Neural cell (in vitro differentiated cells): Measurements from ENCODE around the gene MORN4.

Experiments used
- EP300 ChIP-seq: fragments of 450-650 bp; conservative IDR thresholded peaks from 2 replicates; pipeline ENCODE4 v1.6.1; 2014; ENCODE audit warnings: antibody characterized with exemption, mild to moderate bottlenecking, moderate library complexity; ENCODE audit not compliant: poor library complexity, severe bottlenecking
- EZH2 ChIP-seq: fragments of 200-600, 300-800 bp; shearing (Covaris generic), sonication (generic); IDR thresholded peaks from 2 replicates; pipeline ENCODE4 v1.6.1; 2014; ENCODE audit warnings: antibody characterized with exemption, low read length, borderline replicate concordance, mild to moderate bottlenecking; ENCODE audit not compliant: insufficient read depth, poor library complexity, severe bottlenecking
- MXI1 ChIP-seq: fragments of 450-650 bp; conservative IDR thresholded peaks from 2 replicates; pipeline ENCODE4 v1.6.1; 2014; ENCODE audit warnings: antibody characterized with exemption, mild to moderate bottlenecking; ENCODE audit not compliant: poor library complexity, severe bottlenecking
- POLR2AphosphoS5 ChIP-seq: IDR thresholded peaks from 2 replicates; pipeline ENCODE4 v1.6.1; 2012
- SMC3 ChIP-seq: fragments of 450-650 bp; conservative IDR thresholded peaks from 2 replicates; pipeline ENCODE4 v1.6.1; 2014; ENCODE audit warnings: antibody characterized with exemption, mild to moderate bottlenecking, moderate library complexity; ENCODE audit not compliant: poor library complexity
- TAF1 ChIP-seq: IDR thresholded peaks from 2 replicates; pipeline ENCODE4 v1.6.1; 2012; ENCODE audit warnings: low read depth
- TF ChIP-seq, protein P1 (sequence below): fragments of 450-650 bp; IDR thresholded peaks from 2 replicates; pipeline ENCODE4 v1.5.1; 2014; ENCODE audit warnings: antibody characterized with exemption, mild to moderate bottlenecking, moderate library complexity; ENCODE audit not compliant: poor library complexity, severe bottlenecking
- TF ChIP-seq, protein P2 (sequence below): IDR thresholded peaks from 2 replicates; pipeline ENCODE4 v1.6.1; 2012; ENCODE audit warnings: borderline replicate concordance

DNA sequence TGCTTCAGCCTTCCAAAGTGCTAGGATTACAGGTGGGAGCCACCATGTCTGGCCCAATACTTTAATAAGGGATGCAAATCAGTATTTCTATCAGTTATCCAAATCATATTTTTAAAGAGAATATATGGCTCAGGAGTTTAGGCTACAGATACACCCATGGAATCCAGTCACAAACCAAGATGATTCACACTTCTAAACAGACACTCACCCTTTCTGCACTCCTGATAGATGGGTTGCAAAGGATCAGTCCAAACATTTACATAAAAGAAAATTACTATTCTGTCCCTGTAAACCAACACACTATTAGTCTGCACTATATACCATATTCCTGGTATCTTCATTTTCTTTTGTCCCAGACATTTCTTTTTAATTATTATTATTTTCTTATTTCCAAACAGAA is 2.2 kb downstream of the MORN4 start:
- TF ChIP-seq EZH2 (no peak), SMC3 (no peak), POLR2AphosphoS5 (no peak), EP300 (no peak), TAF1 (no peak), MXI1 (no peak)
- TF ChIP-seq, protein P1, sequence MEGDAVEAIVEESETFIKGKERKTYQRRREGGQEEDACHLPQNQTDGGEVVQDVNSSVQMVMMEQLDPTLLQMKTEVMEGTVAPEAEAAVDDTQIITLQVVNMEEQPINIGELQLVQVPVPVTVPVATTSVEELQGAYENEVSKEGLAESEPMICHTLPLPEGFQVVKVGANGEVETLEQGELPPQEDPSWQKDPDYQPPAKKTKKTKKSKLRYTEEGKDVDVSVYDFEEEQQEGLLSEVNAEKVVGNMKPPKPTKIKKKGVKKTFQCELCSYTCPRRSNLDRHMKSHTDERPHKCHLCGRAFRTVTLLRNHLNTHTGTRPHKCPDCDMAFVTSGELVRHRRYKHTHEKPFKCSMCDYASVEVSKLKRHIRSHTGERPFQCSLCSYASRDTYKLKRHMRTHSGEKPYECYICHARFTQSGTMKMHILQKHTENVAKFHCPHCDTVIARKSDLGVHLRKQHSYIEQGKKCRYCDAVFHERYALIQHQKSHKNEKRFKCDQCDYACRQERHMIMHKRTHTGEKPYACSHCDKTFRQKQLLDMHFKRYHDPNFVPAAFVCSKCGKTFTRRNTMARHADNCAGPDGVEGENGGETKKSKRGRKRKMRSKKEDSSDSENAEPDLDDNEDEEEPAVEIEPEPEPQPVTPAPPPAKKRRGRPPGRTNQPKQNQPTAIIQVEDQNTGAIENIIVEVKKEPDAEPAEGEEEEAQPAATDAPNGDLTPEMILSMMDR: no peak
- TF ChIP-seq, protein P2, sequence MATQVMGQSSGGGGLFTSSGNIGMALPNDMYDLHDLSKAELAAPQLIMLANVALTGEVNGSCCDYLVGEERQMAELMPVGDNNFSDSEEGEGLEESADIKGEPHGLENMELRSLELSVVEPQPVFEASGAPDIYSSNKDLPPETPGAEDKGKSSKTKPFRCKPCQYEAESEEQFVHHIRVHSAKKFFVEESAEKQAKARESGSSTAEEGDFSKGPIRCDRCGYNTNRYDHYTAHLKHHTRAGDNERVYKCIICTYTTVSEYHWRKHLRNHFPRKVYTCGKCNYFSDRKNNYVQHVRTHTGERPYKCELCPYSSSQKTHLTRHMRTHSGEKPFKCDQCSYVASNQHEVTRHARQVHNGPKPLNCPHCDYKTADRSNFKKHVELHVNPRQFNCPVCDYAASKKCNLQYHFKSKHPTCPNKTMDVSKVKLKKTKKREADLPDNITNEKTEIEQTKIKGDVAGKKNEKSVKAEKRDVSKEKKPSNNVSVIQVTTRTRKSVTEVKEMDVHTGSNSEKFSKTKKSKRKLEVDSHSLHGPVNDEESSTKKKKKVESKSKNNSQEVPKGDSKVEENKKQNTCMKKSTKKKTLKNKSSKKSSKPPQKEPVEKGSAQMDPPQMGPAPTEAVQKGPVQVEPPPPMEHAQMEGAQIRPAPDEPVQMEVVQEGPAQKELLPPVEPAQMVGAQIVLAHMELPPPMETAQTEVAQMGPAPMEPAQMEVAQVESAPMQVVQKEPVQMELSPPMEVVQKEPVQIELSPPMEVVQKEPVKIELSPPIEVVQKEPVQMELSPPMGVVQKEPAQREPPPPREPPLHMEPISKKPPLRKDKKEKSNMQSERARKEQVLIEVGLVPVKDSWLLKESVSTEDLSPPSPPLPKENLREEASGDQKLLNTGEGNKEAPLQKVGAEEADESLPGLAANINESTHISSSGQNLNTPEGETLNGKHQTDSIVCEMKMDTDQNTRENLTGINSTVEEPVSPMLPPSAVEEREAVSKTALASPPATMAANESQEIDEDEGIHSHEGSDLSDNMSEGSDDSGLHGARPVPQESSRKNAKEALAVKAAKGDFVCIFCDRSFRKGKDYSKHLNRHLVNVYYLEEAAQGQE: no peak
